IMR-90 (cell line): ENCODE data around the gene CAP2. TPM values are rescaled to one million over a fixed set of nuclear protein-coding genes. Genes with fewer than 3 reads are reported as not detected.

Experiments
- ATAC-seq: fragments of 200-7000 bp; cut with Tn5 transposase; 2 replicates; pipeline ENCODE4 v1.9.1; 2020; ENCODE audit warnings: low read depth, mild to moderate bottlenecking, moderate library complexity
- BruUV-seq: library from RNA; stranded (reverse); fragments of 400-500 nt; replicated peaks from 2 replicates; lab custom pipeline; 2021; lab: Mats Ljungman, UMichigan
- CTCF ChIA-PET: fragments of 300-600 bp; formaldehyde crosslinking; extraction: SDS; loops from one replicate; lab custom pipeline; 2021; ENCODE audit warnings: antibody characterized with exemption; lab: Yijun Ruan, JAX
- POLR2A ChIA-PET: fragments of 300-600 bp; sonication (Branson Sonifier 250); formaldehyde crosslinking; loops from one replicate; lab custom pipeline; 2022; ENCODE audit warnings: antibody characterized with exemption; ENCODE audit not compliant: unreplicated experiment; lab: Charles Lee
- DNase-seq: peaks from one replicate; pipeline ENCODE4 v3.0.0; 2013
- H2AFZ ChIP-seq: replicated peaks from 2 replicates; pipeline ENCODE3; 2013; ENCODE audit warnings: low read length, mild to moderate bottlenecking; ENCODE audit not compliant: poor library complexity
- H2AK5ac ChIP-seq: 2 replicates; pipeline ENCODE4 v1.6.1; 2013; ENCODE audit warnings: low read depth, low read length, inconsistent platforms
- H2AK9ac ChIP-seq: replicated peaks from 2 replicates; pipeline ENCODE3; 2013; ENCODE audit warnings: mild to moderate bottlenecking, low read depth, low read length, moderate library complexity; ENCODE audit not compliant: poor library complexity
- H2BK120ac ChIP-seq: 2 replicates; pipeline ENCODE4 v1.6.1; 2013; ENCODE audit warnings: low read depth, low read length, inconsistent platforms
- H2BK15ac ChIP-seq: 3 replicates; pipeline ENCODE4 v1.6.1; 2013; ENCODE audit warnings: low read depth, low read length, inconsistent platforms
- H2BK20ac ChIP-seq: 2 replicates; pipeline ENCODE4 v1.6.1; 2013; ENCODE audit warnings: low read depth, mild to moderate bottlenecking, inconsistent platforms, low read length, moderate library complexity
- H2BK5ac ChIP-seq: 2 replicates; pipeline ENCODE4 v1.6.1; 2013; ENCODE audit warnings: mild to moderate bottlenecking, low read depth, low read length, inconsistent platforms; ENCODE audit not compliant: poor library complexity, severe bottlenecking
- H3K14ac ChIP-seq: replicated peaks from 2 replicates; pipeline ENCODE4 v1.6.1; 2013; ENCODE audit warnings: low read depth, low read length, inconsistent platforms
- H3K18ac ChIP-seq: 2 replicates; pipeline ENCODE4 v1.6.1; 2013; ENCODE audit warnings: low read depth, low read length, control low read depth
- H3K23ac ChIP-seq: 2 replicates; pipeline ENCODE4 v1.6.1; 2013; ENCODE audit warnings: low read depth, low read length, inconsistent platforms
- H3K27ac ChIP-seq: 2 replicates; pipeline ENCODE4 v1.5.1; 2013; ENCODE audit warnings: mild to moderate bottlenecking, control low read depth, low read length; ENCODE audit not compliant: insufficient read depth
- H3K27me3 ChIP-seq: 2 replicates; pipeline ENCODE4 v1.6.1; 2013; ENCODE audit warnings: low read length; ENCODE audit not compliant: control insufficient read depth, insufficient read depth
- H3K36me3 ChIP-seq: 2 replicates; pipeline ENCODE4 v1.6.1; 2013; ENCODE audit warnings: low read length, mixed read lengths; ENCODE audit not compliant: control insufficient read depth, insufficient read depth
- H3K4ac ChIP-seq: 2 replicates; pipeline ENCODE4 v1.6.1; 2013; ENCODE audit warnings: low read depth, low read length, inconsistent platforms
- H3K4me1 ChIP-seq: 2 replicates; pipeline ENCODE4 v1.6.1; 2013; ENCODE audit warnings: low read length, mixed read lengths; ENCODE audit not compliant: control insufficient read depth, insufficient read depth
- H3K4me2 ChIP-seq: 2 replicates; pipeline ENCODE4 v1.6.1; 2013; ENCODE audit warnings: low read depth, mild to moderate bottlenecking, control low read depth, low read length, moderate library complexity
- H3K4me3 ChIP-seq: 2 replicates; pipeline ENCODE4 v1.5.1; 2013; ENCODE audit warnings: low read depth, mild to moderate bottlenecking, control low read depth, low read length, moderate library complexity; ENCODE audit not compliant: insufficient read depth
- H3K56ac ChIP-seq: 2 replicates; pipeline ENCODE4 v1.6.1; 2013; ENCODE audit warnings: low read length, inconsistent platforms; ENCODE audit not compliant: insufficient read depth; ENCODE audit errors: extremely low read depth
- H3K79me1 ChIP-seq, 2 experiments: 2 replicates each; pipeline ENCODE4 v1.6.1; 2013; ENCODE audit warnings: low read length in 2 of 2, inconsistent platforms in 1 of 2, low read depth in 1 of 2
- H3K9ac ChIP-seq: 2 replicates; pipeline ENCODE4 v1.6.1; 2013; ENCODE audit warnings: low read depth, low read length, control low read depth
- H3K9me1 ChIP-seq: 2 replicates; pipeline ENCODE4 v1.6.1; 2013; ENCODE audit warnings: low read length, inconsistent platforms; ENCODE audit not compliant: insufficient read depth
- H3K9me3 ChIP-seq: 2 replicates; pipeline ENCODE4 v1.6.1; 2013; ENCODE audit warnings: low read length; ENCODE audit not compliant: control insufficient read depth, insufficient read depth
- H4K20me1 ChIP-seq: 2 replicates; pipeline ENCODE4 v1.6.1; 2013; ENCODE audit warnings: low read length, inconsistent platforms; ENCODE audit not compliant: insufficient read depth
- H4K5ac ChIP-seq: 2 replicates; pipeline ENCODE4 v1.6.1; 2013; ENCODE audit warnings: mild to moderate bottlenecking, low read depth, low read length, control low read depth
- H4K8ac ChIP-seq, 2 experiments: 2 replicates each; pipeline ENCODE4 v1.6.1; 2013; ENCODE audit warnings: low read depth in 2 of 2, low read length in 2 of 2, control low read depth in 1 of 2, inconsistent platforms in 1 of 2
- H4K91ac ChIP-seq: 2 replicates; pipeline ENCODE4 v1.6.1; 2013; ENCODE audit warnings: low read depth, low read length, inconsistent platforms; ENCODE audit not compliant: insufficient read depth
- CEBPB ChIP-seq: IDR thresholded peaks from 2 replicates; pipeline ENCODE4 v1.6.1; 2012; ENCODE audit warnings: low read depth, low read length, improper control_type of control experiment
- WGBS, 2 experiments: methylation state at CpG; one replicate each; pipeline versions ENCODE4 v1.1.5 to v1.1.7; 2013; ENCODE audit warnings: missing lambda C conversion rate in 2 of 2; ENCODE audit not compliant: insufficient read length in 1 of 2; ENCODE audit errors: extremely low coverage in 2 of 2; 5-methylcytosine and 5-hydroxymethylcytosine counted together
- dilution Hi-C: fragments of 300-500 bp; cut with HindIII; formaldehyde crosslinking; loops from one replicate; pipeline ENCODE4 v1.14.3; 2018; ENCODE audit warnings: low sequenced_read_pairs; ENCODE audit not compliant: unreplicated experiment
- in situ Hi-C: fragments of 300-500 bp; cut with MboI; formaldehyde crosslinking; loops from 3 replicates; pipeline ENCODE4 v1.14.3; 2019; ENCODE audit warnings: low sequenced_read_pairs, inconsistent platforms, mixed read lengths
- intact Hi-C: fragments of 100-400 bp; cut with micrococcal nuclease; formaldehyde crosslinking; loops from 2 replicates; pipeline ENCODE4 v1.10.0; 2022
- polyA plus RNA-seq, 3 experiments: library from polyadenylated mRNA; depleted of rRNA; stranded (reverse); fragments of >200 nt; gene quantifications; 2 replicates each; pipeline ENCODE4 v1.2.3, GENCODE V29; 2012; ENCODE audit warnings: low replicate concordance in 1 of 3
- total RNA-seq: library from RNA; depleted of rRNA; stranded (reverse); fragments of >200 nt; gene quantifications from 2 replicates; pipeline ENCODE4 v1.2.3, GENCODE V29; 2012

The CAP2 gene
- total and polyA plus RNA-seq, 2 of the 4 experiments (the other 2 are of a cell fraction), result 14.5 to 27.5 TPM

DNA sequence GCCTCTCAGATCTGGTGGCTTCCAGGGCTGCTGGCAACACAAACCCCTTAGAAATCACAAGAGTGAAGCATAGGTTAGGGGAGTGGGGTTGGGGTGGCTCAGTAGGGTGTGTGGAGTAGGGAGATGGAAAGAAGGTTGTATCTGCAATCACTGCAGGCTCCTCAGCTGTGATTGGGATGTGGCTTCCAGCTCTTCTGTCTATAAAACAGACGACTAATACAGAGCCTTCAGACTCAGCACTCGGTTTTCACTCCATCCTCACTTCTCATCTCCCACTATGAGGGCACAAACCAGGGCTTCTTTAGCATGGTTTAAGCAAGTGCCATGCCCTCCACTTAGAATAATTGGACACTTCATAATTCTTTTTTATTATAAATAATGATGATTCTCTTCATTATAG is 46.4 kb upstream of the CAP2 start:
- no peak for ATAC-seq
- Histone ChIP-seq H3K14ac (no peak overlapping the region), H3K9ac (no peak overlapping the region), H2BK20ac (no peak overlapping the region), H2AFZ (no peak overlapping the region), H3K9me1 (no peaks in the 10 kb centered on the region), H3K23ac (no peak overlapping the region; the same call in 1 of the 2 replicates), H2BK5ac (no peak overlapping the region), H3K18ac (no peak overlapping the region), H2AK9ac (no peak overlapping the region), H3K4me3 (no peak overlapping the region), H3K27me3 (no peaks in the 10 kb centered on the region), H3K4me1 (no peaks in the 10 kb centered on the region), H2AK5ac (no peak overlapping the region), H2BK120ac (no peak overlapping the region), H3K4me2 (no peak overlapping the region), H4K8ac (no peak overlapping the region), H4K91ac (no peak overlapping the region), H4K20me1 (no peaks in the 10 kb centered on the region), H3K9me3 (no peaks in the 10 kb centered on the region), H4K5ac (no peak overlapping the region), H3K56ac (no peak overlapping the region), H2BK15ac (no peak overlapping the region), H3K4ac (no peak overlapping the region), H3K27ac (no peak overlapping the region), H3K79me1 (no peaks in the 10 kb centered on the region), H3K36me3 (no peaks in the 10 kb centered on the region)
- TF ChIP-seq CEBPB, result no peak
- intact Hi-C loops, result no loop called here
- BruUV-seq, result no TSS peak
- ChIA-PET POLR2A (no interaction called here), CTCF (no interaction called here)
- no CpG with 5 or more reads among the region's 2 CpGs for WGBS, 2 experiments
- dilution Hi-C loops, result no loop called here
- in situ Hi-C loops, result no loop called here
- DNase-seq, result no peak
